GM19438 (cell line): ENCODE results near the gene SFTPD.
"Not testable (repeated sequence)": the region's sequence is repeated elsewhere in the genome, so short reads cannot be mapped to it uniquely, and the experiment has no call there.

Experiments
- ATAC-seq: cut with Tn5 transposase; IDR thresholded peaks from one replicate; pipeline ENCODE4 v1.9.1; 2021; ENCODE audit warnings: low read depth; ENCODE audit not compliant: unreplicated experiment

The SFTPD gene

DNA sequence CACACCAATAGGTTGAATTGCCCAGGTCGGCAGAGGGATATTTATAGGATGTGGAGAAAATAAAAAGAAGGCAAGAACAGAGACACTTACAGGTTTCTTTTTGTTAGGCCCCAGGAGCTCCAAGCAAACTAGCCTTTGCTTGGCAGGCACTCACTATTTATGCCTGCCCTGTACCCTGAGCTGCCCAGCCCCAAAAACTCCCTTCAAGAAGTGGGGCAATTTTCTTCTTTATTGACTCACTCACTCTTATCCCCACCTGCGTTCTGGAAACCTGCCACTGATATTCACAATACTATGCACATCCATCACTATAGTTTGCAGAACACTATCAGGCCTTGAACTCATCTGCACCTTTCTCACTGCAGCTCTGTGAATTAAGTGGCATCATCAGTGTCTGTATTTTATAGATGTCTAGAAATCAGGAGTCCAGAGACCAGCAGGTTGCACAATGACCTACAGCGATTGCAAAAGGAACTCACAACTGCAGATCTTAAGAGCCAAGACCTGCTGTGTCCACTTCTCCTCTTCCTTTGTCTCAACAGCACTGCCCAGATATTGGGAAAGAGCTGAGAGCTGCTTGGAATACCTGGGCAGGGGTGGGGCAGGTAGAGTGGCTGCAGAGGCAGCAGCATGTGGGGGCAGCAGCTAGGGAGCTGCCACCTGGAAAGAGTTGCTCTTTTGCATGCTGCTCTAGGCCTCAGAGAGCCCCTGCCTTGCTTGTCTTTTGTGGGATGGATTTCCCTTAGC, at the start of gene SFTPD:
Gene SFTPD, minus strand, starts transcription at position 130 of the 747 bp plus-strand sequence. CDS start 2,446 bp downstream, outside the sequence.
- no peak for ATAC-seq

DNA sequence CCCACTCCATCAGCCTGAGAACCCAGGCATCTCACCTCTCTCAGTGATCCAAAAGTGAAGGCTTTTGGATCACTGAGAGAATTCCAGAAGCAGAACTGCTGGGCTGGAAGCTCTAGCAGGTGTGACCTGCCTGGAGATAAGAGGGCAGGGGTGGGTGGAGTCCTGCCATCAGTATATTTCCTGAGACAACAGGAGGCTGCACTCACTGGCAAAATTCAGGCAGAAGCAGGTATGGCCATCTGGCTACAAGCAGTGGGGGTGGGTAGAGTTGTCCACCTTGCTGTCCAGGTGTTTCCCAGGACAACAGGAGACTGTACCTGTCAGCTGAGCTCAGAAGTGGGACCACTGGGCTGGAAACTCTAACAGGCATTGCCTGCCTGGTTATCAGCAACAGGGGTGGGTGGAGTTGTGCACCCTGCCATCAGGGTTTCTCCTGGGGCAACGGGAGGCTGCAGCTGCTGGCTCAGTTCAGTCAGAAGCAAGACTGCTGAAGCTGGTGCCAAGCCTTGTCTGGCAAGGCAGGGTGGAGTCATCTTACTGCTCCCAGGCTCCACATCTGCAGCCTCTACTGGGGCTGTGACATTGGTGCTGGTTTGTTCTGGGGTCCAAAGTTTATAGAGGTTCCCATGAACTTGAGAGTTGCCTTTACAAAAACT, 47.2 kb upstream of the SFTPD start:
- ATAC-seq: no peak

DNA sequence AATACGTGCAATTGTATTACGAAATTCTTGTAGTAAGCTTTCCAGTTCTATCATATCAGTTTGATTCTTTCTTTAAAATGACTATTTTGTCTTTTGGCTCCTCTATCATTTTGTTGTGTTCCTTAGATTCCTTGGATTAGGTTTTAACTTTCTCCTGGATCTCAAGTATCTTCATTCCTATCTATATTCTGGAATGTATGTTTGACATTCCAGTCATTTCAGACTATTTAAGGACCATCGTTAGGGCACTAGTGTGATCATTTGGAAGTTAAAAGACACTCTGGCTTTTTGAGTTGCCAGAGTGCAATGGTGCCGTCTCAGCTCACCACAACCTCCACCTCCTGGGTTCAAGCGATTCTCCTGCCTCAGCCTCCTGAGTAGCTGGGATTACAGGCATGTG, 45.7 kb upstream of the SFTPD start:
- no peak for ATAC-seq

DNA sequence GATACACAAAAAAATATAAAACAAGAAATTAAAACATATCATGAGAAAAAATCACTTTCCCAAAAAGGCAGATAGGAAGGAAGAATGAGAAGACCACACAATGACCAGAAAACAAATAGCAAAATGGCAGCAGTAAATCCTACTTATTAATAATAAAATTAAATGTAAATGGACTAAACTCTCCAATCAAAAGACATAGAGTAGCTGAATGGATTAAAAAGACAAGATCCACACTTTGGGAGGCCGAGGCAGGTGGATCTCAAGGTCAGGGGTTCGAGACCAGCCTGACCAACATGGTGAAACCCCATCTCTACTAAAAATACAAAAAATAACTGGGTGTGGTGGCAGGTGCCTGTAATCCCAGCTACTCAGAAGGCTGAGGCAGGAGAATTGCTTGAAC, 39.3 kb upstream of the SFTPD start:
- not testable (repeated sequence) for ATAC-seq

DNA sequence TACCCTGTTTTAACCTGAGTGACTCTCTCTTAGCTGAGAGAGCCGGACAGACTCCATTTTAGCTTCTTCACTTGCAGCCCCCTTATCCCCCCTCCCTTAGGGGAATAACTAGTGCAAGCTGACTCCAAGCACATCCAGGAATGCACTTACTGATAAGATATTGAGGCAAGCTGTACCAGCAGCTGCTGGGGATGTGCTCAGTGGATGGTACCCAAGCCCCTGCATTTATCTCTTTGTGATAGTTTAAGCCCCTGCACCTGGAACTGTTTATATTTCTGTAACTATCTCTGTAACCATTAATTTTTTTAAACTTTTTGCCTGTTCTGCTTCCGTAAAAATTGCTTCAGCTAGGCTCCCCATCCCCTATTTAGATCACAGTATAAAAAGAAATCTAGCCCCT, 37.8 kb upstream of the SFTPD start:
- not testable (repeated sequence) for ATAC-seq

DNA sequence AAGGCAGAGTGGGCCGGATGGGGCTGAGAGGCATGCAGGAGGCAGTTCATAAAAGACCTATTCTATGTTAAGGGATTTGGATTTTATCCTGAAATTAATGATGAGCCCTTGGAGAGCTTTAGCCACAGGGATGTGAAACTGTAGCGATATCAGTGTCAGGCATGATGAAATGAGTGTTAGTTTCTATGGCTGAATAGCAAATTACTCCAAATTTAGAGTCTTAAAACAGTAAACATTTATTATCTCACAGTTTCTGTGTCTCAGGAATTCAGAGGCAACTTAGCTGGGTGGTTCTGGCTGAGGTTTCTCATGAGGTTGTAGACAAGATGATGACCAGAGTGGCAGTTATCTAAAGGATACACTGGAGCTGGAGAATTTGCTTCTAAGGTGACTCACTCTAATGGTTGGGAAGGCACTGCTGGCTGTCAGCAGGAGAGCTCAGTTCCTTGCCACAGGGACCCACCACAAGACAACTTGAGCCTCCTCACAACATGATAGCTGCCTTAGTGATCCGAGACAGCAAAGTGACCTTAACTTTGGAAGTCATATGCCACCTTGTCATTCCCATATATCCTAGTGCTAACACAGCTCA, 36.7 kb upstream of the SFTPD start:
- ATAC-seq: no peak

DNA sequence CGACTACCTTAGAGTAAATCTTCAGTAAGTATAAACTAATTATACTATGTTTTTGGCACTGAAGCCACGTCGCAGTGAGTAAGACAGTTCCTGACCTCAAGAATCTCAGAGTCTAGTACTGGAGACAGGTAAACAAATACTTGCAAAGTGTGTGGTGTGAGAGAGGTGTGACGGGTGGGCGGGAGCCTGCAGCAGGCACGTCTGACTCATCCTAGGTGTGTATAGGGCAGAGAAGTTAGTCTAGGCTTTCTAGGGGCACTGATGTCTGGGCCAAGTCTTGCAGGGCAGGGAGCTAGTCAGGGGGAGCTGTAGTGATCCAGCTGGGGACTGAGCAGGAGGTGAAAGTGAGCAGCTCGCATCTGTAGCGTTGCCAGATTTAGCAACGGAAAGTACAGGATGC, 35.9 kb upstream of the SFTPD start:
- no peak for ATAC-seq

DNA sequence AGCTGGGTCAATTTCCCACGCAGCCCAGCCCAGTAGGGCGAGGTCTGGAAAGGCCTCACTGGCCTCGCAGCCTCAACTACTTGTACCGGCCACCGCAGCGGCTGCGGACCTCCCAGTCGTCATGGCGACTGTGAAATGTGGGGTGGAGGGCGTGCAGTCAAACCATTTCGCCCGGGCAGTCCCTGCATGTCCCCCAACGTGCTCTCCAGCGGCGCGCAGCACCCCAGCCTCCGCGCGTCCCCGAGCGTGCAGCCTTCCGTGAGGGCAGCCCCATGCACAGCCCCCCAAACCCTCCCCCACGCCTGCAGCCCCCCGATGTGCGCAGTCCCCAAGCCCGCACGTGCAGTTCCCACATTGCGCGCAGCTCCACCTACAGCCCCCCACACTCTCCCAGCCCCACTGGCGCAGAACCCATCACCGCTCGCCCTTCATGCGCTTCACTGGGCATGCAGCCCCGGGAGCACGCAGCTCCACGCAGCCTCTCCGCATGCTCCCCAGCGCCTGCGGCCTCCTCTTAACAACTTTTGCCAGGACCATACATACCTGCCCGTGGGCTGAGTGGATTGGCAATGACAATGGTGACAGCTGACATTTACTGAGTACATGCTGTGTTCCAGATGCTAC, 34.5 kb upstream of the SFTPD start:
- ATAC-seq: no peak

DNA sequence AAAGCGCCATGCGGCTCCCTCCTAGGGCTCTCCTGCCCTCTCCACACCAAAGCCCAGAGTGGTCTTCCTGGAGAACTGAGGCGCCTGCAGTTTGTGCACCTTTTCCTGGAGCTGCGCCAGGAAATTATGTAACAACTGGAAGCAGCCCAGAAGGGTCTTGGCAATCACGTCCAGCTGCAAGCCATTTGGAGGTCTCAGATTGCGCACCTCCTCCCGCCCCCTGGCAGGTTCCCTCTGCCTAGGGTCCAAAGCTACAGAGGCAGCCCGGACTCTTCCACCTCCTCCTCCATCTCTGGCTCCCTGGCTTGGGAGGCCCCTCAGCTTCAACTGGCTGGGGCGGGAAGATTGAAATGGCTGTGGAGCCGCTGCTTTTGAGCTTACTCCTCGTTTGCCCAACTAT, 34.0 kb upstream of the SFTPD start:
- no peak for ATAC-seq

DNA sequence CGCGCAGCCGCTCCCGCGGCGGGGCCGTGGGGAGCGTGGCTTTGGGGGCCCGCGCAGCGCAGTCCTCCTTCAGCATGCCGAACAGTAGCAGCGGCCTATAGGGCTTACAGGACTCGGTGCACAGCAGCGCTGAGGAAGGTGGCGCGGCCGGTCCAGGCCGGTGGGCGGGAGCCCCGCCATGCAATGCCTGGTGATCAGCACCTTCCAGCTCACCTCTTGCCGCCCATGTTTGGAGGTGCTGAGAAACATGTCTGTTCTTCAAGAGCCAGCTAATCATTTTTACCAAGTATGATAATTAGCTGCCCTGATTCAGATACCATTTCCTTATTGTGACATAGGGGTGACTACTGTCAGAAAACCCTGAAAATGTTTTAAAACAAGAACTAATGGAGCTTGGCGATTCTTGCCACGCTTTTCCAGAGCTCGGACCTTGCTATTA, 33.5 kb upstream of the SFTPD start:
- ATAC-seq: no peak

DNA sequence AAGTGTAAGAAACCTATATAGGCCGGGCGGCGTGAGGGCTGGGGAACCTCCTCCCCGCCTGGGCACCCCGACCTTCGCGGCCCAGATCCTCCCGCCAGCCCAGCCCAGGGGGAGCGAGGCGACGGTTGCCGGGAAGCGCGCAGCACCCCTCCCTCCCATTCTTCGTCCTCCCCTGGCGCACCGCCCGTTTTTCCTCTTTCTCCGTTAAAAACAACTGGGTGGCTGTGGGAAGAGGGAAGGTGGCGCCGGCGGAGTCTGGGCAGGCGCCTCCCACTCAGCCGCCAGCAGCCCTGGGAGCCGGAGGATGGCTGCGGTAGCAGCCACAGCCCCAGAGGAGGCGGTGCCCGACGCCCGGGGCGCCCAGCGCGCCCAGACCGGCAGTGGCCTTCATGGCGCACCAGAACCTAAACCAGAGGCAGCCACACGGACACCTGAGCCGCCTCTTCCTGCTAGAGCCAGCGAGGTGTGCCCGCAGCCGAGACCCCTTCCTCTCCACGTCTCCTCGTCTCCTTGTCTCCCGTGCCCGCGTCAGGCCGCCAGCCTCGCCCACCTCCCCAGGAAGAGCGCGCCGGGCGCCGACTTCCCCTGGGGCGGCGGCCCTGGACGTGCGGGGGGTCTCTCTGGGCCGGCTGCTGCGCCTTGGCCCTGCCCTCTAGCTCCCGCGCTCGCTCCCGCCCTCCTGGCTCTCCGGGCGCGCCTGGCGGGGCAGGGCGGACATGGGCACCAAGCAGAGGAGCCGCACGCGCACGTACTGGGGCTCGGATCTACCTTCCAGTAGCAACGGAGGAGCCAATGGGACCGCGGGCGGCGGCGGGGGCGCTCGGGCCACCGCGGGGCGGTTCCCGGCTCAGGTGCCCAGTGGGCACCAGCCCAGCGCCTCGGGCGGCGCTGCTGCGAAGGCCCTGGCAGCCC, 32.8 kb upstream of the SFTPD start:
- no peak for ATAC-seq

DNA sequence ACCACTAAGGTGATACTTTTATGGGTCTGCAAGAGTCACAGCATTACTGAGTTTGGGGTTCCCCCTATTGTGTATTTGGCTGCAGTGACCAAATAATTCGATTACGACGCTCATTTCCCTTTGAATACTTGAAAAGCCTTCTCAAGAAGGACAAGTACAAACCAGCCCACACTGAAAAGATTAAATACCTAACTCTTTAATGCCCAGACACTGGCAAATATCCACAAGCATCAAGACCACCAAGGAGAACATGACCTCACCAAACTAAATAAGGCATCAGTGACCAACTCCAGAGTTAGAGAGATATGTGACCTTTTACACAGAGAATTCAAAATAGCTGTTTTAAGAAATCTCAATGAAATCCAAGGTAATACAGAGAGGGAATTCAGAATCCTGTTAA, 31.8 kb upstream of the SFTPD start:
- ATAC-seq: no peak

DNA sequence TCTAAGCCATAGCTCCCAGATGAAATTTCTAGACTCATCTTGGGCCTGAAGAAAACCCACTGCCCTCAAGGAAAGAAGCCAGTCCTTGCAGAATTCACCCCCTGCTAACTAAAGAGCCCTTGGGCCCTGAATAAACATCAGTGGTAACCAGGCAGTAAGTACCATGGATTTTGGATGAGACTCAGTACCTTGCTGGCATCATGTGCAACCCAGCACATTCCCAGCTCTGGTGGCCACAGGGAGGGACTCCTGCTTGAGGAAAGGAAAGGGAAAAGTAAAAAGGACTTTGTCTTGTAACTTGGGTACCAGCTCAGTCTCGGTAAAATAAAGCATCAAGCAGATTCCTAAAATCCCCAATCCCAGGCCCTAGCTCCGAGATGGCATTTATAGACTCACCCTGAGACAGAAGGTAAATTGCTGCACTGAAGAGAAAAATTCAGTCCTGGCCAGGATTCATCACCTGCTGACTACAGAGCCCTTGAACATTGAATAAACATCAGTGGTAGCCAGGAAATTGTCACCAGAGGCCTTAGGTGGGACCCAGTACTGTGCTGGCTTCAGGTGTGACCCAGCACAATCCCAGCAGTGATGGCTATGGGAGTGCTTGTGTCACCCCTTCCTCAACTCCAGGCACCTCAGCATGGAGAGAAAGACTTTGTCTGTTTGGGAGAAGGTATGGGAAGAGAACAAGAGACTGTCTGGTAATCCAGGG, 31.2 kb upstream of the SFTPD start:
- ATAC-seq: no peak

DNA sequence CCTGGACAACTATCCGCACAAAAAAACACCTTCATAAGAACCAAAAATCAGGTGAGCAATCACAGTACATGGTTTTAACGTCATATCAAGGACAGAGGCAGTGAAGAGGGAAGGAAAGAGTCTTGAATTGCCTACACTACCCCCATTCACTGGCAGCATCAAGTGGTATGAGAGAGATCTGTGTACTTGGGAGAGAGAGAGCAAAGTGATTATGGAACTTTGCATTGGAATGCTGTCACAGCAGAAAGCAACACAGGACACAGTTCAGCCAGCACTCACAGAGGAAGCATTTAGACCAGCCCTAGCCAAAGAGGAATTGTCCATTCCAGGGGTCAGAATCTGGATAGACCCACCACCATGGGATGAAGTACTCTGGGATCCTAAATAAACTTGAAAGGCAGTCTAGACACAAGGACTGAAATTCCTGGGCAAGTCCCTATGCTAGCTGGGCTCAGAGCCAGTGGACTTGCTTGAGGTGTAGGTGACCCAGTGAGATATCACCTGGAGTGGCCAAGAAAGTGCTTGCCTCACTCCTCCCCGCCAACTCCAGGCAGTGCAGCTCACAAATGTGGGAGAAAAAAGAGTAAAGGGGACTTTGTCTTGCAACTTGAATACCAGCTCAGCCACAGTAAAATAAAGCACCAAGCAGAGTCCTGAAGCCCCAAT, 30.5 kb upstream of the SFTPD start:
- ATAC-seq: no peak

DNA sequence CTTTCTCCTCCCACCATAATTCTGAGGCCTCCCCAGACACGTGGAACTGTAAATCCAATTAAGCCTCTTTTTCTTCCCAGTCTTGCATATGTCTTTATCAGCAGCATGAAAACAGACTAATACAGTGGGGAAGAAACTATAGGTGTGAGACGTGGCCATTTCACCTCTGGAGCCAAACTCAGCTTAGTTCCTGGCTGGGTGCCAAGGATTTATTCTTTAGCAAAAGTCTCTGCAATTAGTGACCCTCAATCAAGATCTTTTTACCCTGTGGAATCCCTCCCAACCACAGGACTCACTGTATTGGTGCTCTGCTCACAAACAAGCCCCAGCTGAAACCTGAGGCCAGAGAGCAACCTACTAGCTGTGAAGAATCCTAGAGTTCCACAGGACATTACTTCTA, 28.1 kb upstream of the SFTPD start:
- ATAC-seq: no peak

DNA sequence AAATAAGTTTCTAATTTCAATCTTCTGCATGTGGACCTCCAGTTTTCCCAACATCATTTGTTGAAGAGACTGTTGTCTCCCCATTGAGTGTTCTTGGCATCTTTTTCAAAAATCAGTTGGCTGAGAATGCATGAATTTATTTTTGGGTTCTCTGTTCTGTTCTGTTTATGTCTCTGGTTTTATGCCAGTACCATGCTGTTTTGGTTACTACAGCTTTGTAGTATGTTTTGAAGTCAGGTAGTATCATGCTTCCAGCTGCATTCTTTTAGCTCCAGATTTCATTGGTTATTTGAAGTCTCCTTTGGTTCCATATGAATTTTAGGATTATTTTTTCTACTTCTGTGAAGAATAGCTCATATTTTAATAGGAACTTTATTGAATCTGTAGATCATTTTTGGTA, 21.2 kb upstream of the SFTPD start:
- ATAC-seq: no peak

DNA sequence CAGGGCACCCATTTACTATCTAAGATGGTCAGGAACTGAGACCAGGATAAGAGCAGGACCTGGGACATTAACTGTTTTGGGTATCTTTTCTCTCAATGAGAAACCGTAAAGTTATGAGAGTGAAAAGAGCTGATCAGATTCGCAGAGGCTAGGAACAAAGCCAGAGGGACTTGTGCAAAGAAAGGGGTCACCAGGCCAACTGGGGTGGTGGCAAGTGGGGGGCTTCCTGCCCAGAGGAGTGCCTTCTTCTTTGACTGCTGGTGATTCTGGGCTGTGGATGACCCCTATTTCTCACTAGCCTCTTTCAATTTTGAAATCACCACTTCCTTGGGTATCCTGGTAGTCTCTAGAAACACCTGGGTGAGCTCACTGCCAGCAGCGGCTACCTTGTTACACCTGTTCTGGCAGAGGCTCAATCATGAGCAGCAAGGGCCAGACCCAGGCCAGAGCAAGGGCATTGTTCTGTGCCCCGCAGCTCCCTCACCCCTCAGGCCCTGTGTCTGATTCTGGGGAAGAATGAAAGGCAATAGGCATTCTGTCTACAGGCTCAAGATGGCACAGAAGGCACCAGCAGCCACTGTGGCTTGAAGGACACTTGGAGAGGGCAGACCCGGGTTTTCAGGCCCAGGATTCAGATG, 999 bp downstream of the SFTPD start:
- ATAC-seq: no peak

DNA sequence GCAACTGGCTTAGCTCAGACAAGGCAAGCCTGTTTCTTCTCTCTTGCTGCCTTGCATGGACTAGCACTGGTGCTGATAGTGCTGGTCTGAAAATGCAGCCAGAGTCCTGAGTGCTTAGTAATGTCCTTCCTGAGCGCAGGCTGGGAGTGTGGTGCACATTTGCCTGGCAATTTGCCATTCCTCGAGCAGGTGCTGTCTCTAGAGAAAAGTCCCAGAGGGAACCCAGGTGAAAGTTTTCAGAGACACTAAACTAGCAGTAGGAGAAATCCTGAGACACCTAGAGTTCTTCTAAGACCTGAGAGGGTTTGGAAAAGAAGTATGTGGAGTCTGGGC, 1.9 kb downstream of the SFTPD start:
- ATAC-seq: no peak
